Smooth muscle cell (in vitro differentiated cells): ENCODE data around the gene NFIA. TPM values are rescaled to one million over a fixed set of nuclear protein-coding genes. Genes with fewer than 3 reads are reported as not detected.

ENCODE experiments used
- DNase-seq: peaks from one replicate; lab custom pipeline; 2025; ENCODE audit not compliant: unreplicated experiment; lab: John Stamatoyannopoulos, UW
- H2AFZ ChIP-seq: fragments of 200-600 bp; sonication (generic); 2 replicates; pipeline ENCODE4 v1.6.0; 2016; ENCODE audit warnings: antibody characterized with exemption, low read depth, mild to moderate bottlenecking
- H3F3A ChIP-seq: fragments of 200-600 bp; sonication (generic); 2 replicates; pipeline ENCODE4 v1.6.0; 2017; ENCODE audit warnings: antibody characterized with exemption, low read depth
- H3K27ac ChIP-seq: fragments of 200-600 bp; sonication (generic); 2 replicates; pipeline ENCODE4 v1.5.1; 2016; ENCODE audit warnings: low read depth, mild to moderate bottlenecking
- H3K27me3 ChIP-seq: fragments of 200-600 bp; sonication (generic); 2 replicates; pipeline ENCODE4 v1.6.1; 2016; ENCODE audit warnings: low read depth, mild to moderate bottlenecking
- H3K36me3 ChIP-seq: fragments of 200-600 bp; sonication (generic); 2 replicates; pipeline ENCODE4 v1.5.1; 2016; ENCODE audit warnings: low read depth
- H3K4me1 ChIP-seq: fragments of 200-600 bp; sonication (generic); 2 replicates; pipeline ENCODE4 v1.5.1; 2016; ENCODE audit warnings: low read depth
- H3K4me2 ChIP-seq: fragments of 200-600 bp; sonication (generic); 2 replicates; pipeline ENCODE4 v1.6.0; 2016; ENCODE audit warnings: mild to moderate bottlenecking
- H3K4me3 ChIP-seq: fragments of 200-600 bp; sonication (generic); 2 replicates; pipeline ENCODE4 v1.5.1; 2016; ENCODE audit warnings: mild to moderate bottlenecking
- H3K79me2 ChIP-seq: fragments of 200-600 bp; sonication (generic); 2 replicates; pipeline ENCODE4 v1.6.0; 2016; ENCODE audit warnings: low read depth, mild to moderate bottlenecking
- H3K9ac ChIP-seq: fragments of 200-600 bp; sonication (generic); 2 replicates; pipeline ENCODE4 v1.6.0; 2016; ENCODE audit warnings: low read depth
- H3K9me3 ChIP-seq: fragments of 200-600 bp; sonication (generic); replicated peaks from 2 replicates; pipeline ENCODE4 v1.5.1; 2016; ENCODE audit warnings: low read depth
- H4K20me1 ChIP-seq: fragments of 200-600 bp; sonication (generic); 2 replicates; pipeline ENCODE4 v1.6.0; 2016; ENCODE audit warnings: low read depth
- CTCF ChIP-seq: fragments of 200-600 bp; sonication (generic); IDR thresholded peaks from 2 replicates; pipeline ENCODE4 v1.5.1; 2017; ENCODE audit warnings: borderline replicate concordance, mild to moderate bottlenecking, antibody characterized with exemption; ENCODE audit not compliant: insufficient read depth, poor library complexity, severe bottlenecking
- WGBS: methylation state at CpG from one replicate; pipeline ENCODE4 v1.1.7; 2016; ENCODE audit warnings: low lambda C conversion rate; 5-methylcytosine and 5-hydroxymethylcytosine counted together
- polyA plus RNA-seq: library from polyadenylated mRNA; unstranded; fragments of >200 nt; fragmentation: Nextera tagmentation; extraction: Ambion mirVana; gene quantifications from 2 replicates; pipeline ENCODE4 v1.2.1, GENCODE V29; 2016
- total RNA-seq: library from RNA; depleted of rRNA; stranded (reverse); fragments of >200 nt; gene quantifications from 2 replicates; pipeline ENCODE4 v1.2.3, GENCODE V29; 2014

The NFIA gene
- total and polyA plus RNA-seq, 2 experiments from 2014 or later: 5.0 to 6.2 TPM

- Histone ChIP-seq H3K9me3 (no peaks in the 10 kb centered on the region), H3K36me3 (peaks cover 3% of the 10 kb centered on the region), H3F3A (no peaks in the 10 kb centered on the region), H3K79me2 (peaks cover 23% of the 10 kb centered on the region), H4K20me1 (peaks cover 5% of the 10 kb centered on the region), H3K9ac (no peak overlapping the region), H2AFZ (no peak overlapping the region), H3K4me1 (peaks cover 13% of the 10 kb centered on the region), H3K4me3 (no peak overlapping the region), H3K27ac (no peak overlapping the region), H3K4me2 (no peak overlapping the region), H3K27me3 (no peaks in the 10 kb centered on the region)
- TF ChIP-seq CTCF: no peak
- no peak for DNase-seq
These were observed 7.4 kb downstream of the NFIA start for GRCh38 chr1:61089741-61090140.

- Histone ChIP-seq H3K9me3 (no peaks in the 10 kb centered on the region), H3F3A (no peaks in the 10 kb centered on the region), H3K4me3 (no peak overlapping the region), H3K27me3 (no peaks in the 10 kb centered on the region), H3K79me2 (peaks cover 14% of the 10 kb centered on the region), H2AFZ (no peak overlapping the region), H3K36me3 (peaks cover 3% of the 10 kb centered on the region), H3K27ac (no peak overlapping the region), H3K4me2 (no peak overlapping the region), H4K20me1 (peaks cover 5% of the 10 kb centered on the region), H3K4me1 (peaks cover 13% of the 10 kb centered on the region), H3K9ac (no peak overlapping the region)
- TF ChIP-seq CTCF: no peak
- DNase-seq: no peak
- WGBS: 96% methylated on average over 9 of the region's 9 CpGs
These were observed 8.3 kb downstream of the NFIA start for GRCh38 chr1:61090546-61091202.

GRCh38 chr1:61091455-61091854 is 9.1 kb downstream of the NFIA start:
- Histone ChIP-seq H3K4me3 (no peak overlapping the region), H3K27me3 (no peaks in the 10 kb centered on the region), H3K9ac (no peak overlapping the region), H2AFZ (no peak overlapping the region), H3K79me2 (peaks cover 6% of the 10 kb centered on the region), H3K9me3 (no peaks in the 10 kb centered on the region), H3K4me1 (peaks cover 13% of the 10 kb centered on the region), H3K4me2 (no peak overlapping the region), H3K27ac (no peak overlapping the region), H3F3A (no peaks in the 10 kb centered on the region), H4K20me1 (peaks cover 5% of the 10 kb centered on the region), H3K36me3 (peaks cover 3% of the 10 kb centered on the region)
- no peak for DNase-seq
- TF ChIP-seq CTCF: no peak
- WGBS: 71% methylated on average over 3 of the region's 3 CpGs

GRCh38 chr1:61092642-61093041 is 10.3 kb downstream of the NFIA start:
- Histone ChIP-seq H3K4me3 (no peak overlapping the region), H3K4me1 (peaks cover 13% of the 10 kb centered on the region), H2AFZ (no peak overlapping the region), H3K27me3 (no peaks in the 10 kb centered on the region), H4K20me1 (peaks cover 5% of the 10 kb centered on the region), H3K9me3 (no peaks in the 10 kb centered on the region), H3K79me2 (no peaks in the 10 kb centered on the region), H3K27ac (no peak overlapping the region), H3F3A (no peaks in the 10 kb centered on the region), H3K9ac (no peak overlapping the region), H3K36me3 (peaks cover 3% of the 10 kb centered on the region), H3K4me2 (no peak overlapping the region)
- DNase-seq: no peak
- TF ChIP-seq CTCF: no peak
- WGBS: 97% methylated on average over 5 of the region's 5 CpGs
